Cortex of kidney (tissue), 1 donor: ENCODE data around the gene PALM3.

Source experiments
- DNase-seq: peaks from one replicate; lab custom pipeline; 2025; lab: John Stamatoyannopoulos, UW

Gene PALM3

DNA sequence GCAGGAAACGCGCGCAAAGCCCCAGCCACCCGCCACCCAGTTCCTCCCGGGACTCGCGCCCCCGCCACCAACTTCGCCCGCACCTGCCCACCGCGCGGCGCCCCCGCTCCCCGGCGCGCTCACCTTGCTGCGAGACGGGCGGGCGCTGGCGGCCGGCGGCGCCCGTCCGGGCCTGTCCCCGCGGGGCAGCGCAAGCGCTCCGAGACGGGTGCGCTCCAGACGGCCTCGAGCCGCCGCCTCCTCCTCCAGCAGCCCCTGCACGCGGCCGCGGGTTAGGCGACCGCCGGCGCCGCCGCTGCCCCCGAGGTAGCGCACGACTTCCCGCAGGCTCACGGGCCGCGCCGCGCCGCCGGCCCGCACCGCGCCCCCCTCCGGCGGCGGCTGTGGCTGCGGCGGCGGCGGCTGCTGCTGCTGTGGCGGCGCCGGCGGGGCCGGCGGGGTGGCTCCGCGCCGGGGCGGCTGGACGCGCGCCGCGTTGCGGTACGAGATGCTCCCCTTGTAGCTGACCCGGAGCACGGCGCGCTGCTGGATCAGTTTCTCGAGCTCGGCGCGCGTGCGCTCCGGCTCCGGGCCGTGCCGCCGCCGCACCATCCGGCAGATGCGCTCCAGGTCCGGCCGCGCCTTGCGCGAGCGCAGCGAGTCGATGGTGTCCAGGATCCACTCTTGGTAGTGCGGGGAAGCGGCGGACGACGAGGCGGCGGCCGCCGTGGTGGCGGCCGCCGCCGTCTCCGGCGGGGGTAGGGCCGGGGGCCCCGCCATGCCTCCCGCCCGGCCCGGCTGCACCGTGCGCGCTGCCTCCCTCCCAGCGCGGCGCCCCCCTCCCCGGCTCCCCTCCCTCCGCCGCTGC is 28.0 kb upstream of the PALM3 start:
- DNase-seq, result no peak

DNA sequence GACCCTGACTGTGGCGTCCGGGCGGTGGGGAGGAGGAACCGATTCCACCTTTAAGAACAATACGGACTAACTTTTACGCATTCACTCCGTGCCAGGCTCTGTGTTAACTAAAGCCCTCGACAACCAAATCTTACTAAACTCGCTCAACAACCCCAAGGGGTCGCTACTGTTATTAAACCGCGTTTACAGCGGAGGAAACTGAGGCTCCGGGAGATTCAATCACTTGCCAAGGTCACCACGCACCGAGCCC is 27.5 kb upstream of the PALM3 start:
- no peak for DNase-seq

DNA sequence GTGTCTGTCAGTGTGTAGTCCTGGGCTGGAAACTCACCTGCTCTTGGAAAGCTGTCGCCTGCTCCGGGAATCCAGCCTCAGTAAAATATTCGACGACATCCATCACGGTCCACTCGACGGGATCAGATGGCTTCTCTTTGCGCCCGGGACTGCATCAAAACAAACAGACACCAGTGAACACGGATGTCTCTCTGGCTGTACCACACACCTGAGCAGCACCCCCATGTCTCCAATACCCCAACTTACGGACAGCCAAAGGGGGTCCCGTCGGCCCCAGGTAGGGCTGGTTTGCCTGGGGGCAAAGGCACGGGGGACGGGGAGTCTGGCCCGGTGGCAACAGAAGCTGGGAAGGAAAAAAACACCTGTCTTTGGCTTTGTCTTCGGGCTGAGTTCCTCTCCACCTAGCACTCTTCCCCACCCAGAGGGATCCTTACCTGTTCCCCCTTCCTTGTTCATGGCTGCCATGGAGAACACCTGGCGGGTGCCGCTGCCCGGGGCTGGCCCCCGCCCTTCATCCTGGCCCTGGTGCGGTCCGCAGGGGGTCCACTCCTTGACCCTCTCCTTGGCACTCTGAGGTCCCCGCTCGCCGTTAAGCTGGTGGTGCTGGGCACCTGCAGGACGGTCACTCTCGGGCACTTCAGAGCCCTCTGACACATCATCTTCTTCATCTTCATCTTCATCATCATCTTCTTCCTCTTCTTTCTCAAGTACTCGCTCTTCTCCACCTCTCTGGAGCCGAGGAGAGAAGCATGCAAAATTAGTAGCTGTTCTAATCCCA is 26.9 kb upstream of the PALM3 start:
- DNase-seq, result no peak

DNA sequence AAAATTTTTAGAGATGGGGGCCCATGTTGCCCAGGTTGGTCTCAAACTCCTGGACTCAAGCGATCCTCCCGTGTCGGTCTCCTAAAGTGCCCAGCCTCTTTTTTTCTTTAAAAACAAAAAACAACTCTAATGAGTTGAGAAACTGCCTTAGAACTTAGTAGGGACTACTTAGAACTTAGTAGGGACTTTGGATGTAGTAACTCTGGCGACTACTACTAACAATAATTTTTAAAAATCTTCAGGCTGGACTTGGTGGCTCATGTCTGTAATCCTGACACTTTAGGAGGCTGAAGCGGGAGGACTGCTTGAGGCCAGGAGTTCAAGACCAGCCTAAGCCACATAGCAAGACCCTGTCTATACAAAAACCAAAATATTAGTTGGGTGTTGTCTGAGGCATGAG is 24.2 kb upstream of the PALM3 start:
- no peak for DNase-seq

DNA sequence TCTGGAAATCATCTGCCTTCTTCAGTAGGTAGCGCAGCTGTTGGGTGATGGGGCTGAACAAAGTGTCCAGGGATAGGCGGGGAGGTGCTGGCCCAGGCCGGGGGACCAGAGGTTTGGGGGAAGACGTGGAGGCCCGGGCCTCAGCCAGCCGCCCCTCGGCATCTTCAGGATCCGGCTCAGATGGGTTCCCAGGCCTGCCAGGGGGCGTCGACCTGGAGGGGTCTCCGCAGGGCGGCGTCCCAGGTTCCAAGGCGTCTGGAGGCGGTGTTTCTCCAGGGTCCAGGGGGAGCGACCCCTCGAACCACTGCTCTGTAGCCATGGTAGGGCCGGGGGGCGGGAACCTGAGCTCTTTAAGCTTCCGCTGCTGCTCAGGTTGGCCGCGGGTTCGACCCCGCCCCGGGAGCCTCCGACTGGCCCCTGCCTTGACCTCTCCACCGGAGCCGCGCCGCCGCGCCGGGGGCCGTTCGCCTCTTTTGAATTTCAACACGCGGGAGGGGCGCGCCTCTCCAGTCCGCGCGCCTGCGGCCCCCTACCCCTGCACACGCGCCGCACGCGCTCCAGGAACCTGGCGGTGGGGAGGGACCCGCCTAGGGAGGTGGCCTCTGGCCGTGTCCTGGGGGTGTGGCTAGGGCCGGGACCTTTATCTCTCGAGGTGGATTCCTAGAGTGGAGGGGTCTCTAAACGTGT is 23.6 kb upstream of the PALM3 start, which contains the start of gene C19orf67:
Gene C19orf67 (minus strand): TSS at position 475 of the 687 bp plus-strand sequence. CDS start 156 bp downstream, at position 319.
- no peak for DNase-seq

DNA sequence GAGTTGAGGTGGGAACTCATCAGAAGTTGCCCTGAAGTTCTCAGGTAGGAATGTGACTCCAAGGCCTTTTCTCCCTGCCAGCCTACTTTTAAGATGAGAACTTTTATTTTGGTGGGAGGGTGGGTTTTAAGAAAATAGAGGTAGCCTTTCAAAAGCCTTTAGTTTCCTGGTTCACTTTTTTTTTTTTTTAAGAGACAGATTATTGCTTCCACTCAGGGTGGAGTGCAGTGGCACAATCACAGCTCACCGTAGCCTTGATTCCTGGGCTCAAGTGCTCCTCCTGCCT is 20.7 kb upstream of the PALM3 start:
- no peak for DNase-seq

DNA sequence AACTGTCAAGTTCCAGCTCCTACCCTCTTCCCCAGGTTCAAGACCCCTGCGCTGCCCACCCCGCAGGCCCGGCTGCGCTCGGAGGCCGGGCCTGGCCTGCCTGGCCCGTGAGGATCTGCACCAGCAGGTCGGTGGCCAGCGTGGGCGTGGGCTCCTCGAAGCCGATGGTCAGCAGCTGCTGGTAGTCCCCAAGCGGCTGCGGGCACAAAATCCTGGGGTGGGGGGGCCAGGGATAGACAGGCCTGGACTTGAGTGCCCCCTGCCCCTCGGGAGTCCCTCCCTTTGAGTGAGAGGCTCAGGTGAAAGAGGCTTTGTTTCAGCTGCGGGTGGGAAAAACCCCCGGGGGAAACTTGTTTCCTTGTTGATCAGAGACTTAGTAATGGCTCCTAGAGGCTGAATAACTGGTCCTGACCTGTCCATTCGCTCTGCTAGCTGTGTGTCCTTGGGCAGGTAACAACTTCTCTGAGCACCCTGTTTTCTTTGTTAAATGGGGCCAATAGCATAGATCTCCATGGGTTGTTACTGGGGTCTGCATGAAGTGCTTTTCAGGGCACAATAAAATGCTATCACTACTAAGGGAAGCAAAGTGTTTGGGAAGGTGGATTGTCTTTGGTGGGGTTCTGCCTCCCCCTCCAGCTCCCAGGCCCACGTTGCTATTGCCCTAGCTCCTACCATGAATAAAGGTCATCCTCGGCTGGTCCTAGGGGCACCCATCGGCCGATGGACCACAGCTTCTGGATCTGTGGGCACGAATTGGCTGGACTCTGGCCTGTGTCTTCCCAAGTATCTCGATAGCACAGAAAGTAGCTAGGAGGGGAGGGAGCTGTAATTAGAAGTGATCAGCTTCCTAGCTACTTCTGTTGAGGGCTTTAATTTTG is 20.2 kb upstream of the PALM3 start:
- DNase-seq, result no peak

DNA sequence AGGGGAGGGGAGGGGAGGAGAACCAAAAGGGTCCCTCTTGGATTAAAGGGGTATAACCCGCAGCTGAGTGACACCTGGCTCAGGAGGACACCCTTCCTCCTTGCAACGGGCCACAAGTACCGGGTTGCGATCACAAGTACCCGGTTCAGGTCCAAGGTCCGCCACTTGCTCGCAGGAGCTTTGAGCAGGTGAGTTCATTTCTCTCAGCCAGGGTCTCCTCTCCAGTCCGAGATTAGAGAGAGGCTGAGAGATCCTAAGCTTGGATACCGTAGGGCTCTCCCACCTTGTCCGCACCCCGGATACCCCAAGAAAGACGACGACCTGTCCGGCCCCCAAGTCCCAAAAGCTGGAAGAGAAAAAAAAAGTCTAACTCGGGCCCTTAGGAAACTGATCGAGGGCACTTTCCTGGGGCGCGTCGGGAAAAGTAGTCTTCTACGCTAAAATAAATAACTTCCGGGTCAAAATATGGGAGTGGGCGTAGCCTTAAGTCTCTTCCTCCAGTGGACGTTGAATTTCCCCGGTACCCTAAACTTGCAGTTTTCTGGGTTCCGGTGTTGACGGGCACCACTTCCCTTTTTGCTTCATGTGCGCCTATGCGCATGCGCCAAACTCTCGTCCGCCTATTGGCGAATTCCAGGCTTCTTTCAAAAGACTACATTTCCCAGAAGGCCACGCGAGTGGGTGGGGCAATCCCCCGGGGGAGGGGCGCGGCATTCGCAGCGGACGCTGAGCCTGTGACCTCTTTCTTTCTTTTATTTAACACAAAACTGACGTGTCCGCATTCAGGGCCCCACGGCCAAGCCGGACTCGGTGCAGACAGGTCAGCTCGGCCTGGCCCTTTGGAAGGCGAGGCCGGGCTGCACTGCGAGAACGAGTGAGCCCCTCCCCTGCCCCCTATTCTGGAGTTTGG is 19.3 kb upstream of the PALM3 start:
- DNase-seq, result no peak

DNA sequence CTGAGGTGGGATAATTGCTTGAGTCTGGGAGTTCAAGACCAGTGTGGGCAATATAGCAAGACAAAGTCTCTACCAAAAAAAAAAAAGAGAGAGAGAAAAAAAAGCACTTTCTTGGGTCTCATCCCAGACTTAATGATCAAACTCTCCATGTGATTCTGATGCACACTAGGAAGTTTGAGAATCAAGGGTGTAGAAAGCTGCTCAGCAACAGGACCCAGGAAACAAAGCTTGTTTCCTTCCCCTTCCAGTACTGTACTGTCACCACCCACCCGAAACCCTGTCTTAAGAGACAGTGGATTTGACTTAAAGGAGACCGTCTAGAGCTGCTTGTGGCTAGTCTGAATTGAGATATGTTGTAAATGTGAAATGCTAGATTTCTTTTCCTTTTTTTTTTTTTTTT is 16.5 kb upstream of the PALM3 start:
- no peak for DNase-seq

DNA sequence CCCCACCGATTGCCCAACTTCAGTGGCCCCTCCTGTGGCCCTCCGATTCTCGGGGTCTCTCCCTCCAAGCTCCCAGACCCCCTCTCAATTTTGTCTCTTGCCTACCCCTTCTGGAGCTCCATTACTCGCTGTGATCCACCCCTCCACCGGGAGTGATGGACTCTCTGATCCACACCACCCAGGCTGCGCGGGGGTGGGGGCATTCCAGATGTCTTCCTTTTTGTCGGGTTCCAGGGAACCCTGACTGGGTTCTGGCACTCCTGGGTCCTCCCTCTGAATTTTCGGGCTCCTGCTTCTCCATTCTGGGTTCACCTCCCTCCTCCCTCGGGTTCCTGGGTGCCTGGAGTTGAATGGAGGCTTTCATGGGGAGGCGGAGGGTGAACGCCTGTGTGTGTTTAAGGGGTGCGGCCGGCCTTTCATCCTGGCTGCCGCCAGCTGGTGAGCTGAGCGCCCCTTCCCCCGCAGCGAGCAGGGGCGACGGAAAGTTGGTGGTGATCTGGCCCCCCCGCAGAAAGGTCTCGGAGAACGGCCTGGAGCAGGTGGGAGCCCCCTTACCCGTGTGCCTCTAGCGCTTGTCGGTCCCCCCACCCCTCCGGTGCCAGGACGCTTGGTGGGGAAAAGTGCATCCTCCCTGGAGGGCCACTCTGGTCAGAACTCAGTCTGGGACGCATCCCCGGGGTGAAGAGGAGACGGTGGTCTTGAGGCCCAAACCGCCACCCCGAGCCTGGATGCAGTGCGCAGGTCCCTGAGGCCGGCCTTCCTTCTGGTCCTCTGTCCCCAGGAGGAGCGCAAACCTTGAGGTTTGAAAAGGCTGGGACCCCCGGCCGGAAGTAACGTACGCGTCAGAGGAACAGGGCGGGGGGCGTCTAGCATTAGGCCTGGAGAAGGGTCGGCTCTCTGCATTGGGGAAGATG is 12.3 kb upstream of the PALM3 start:
- no peak for DNase-seq

DNA sequence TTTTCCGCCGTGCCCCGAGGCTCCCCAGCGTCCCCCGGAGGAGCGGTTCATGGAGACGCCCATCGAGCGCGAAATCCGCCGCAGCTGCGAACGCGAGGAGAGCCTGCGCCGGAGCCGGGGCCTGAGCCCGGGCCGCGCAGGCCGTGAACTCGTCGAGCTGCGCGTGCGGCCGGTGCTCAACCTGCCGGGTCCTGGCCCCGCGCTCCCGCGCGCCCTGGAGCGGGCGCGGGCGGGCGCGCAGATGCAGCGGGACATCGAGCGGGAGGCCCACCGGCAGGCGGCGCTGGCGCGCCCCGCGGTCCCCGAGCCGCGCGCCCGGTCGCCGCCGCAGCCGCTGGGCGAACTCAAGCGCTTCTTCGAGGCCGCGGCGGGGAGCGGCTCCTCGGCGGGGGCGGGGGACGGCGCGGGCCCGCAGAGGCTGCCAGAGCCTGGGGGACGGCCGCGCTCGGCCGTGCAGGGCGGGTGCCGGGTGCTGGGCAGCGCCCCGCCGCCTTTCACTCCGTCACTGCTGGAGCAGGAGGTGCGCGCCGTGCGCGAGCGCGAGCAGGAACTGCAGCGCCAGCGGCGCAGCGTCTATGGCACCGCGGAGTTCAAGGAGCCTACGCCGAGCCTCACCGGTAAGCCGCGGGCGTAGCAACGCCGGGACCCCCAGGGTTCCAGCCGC is 11.5 kb upstream of the PALM3 start:
- DNase-seq, result no peak

DNA sequence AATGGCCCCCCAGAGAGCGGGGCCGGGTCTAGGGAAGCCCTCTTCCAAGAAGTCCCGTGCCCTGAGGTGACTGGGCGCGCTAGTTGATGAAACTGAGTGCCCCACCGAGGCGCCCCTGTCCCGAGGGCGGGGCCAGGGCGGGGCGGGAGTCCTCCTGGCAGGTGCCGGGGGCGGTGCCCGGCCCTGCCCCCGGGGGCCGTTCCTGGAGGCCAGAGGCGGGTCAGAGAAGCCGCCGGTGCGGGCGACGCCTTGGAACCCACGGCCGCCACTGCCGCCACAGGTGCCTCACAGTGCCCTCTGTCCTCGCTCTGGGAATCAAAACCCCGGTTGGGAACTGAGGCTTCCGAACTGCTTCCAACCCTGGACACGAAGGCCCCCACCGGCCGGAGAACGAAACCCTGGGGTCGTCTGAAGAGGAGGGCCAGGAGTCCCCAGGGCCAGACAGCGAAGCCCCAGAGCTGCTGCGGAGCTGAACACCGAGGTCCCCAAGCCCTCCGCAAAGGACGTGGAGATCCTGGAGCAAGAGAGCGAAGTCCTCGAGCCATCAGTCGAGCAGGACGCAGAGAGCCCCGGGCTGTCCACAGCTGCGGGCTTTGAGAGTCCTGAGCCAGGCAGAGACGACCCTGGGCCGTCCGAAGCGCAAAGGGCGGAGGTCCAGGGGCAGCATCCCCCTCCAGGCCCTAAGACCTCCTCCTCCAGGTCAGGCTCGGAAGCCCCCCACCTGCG is 10.8 kb upstream of the PALM3 start, which contains the start of gene MISP3:
Gene MISP3 (plus strand): TSS at position 252 of the 726 bp plus-strand sequence. CDS start 524 bp downstream, outside the sequence.
- no peak for DNase-seq

DNA sequence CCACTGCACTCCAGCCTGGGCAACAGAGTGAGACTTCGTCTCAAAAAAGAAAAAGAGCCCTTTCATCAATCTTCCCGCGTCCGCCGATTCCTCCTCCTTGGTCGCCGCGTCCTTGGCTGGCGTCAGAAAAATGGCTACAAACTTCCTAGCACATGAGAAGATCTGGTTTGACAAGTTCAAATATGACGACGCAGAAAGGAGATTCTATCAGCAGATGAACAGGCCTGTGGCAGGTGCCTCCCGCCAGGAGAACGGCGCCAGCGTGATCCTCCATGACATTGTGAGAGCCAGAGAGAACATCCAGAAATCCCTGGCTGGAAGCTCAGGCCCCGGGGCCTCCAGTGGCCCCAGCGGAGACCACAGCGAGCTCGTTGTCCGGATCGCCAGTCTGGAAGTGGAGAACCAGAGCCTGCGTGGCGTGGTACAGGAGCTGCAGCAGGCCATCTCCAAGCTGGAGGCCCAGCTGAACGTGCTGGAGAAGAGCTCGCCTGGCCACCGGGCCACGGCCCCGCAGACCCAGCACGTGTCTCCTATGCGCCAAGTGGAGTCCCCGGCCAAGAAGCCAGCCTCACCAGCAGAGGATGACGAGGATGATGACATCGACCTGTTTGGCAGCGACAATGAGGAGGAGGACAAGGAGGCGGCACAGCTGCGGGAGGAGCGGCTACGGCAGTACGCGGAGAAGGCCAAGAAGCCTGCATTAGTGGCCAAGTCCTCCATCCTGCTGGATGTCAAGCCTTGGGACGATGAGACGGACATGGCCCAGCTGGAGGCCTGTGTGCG is 8.6 kb upstream of the PALM3 start:
- DNase-seq, result no peak

DNA sequence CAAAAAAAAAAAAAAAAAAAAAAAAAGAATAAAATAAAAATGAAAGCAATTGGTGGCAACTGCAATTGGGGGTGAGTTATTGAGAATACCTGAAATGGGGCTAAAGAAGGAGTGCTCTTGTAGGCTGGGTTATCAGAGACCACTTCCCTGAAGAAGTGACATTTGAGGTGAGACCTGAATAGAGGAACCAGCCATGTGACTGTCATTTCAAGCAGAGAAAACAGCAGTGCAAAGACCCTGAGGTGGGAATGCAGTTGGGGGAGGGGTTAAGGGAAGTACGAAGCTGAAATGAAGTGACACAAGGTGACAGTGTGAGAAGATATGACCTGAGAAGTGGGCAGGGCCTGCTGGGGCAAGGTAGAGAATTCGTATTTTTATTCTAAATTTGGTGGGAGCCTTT is 4.3 kb upstream of the PALM3 start:
- DNase-seq, result no peak

DNA sequence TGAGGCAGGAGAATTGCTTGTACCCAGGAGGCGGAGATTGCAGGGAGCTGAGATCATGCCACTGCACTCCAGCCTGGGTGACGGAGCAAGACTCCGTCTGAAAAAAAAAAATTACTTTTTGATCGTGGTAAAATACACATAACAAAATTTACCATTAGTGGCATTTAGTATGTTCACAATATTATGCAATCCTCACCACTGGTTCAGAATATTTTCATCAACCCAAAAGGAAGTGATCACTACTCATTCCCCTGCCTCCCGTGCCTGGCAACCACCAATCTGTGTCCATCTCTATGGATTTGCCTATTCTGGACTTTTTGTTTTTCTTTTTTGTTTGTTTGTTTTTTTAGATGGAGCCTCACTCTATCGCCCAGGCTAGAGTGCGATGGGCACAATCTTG is 1.2 kb upstream of the PALM3 start:
- DNase-seq, result no peak

DNA sequence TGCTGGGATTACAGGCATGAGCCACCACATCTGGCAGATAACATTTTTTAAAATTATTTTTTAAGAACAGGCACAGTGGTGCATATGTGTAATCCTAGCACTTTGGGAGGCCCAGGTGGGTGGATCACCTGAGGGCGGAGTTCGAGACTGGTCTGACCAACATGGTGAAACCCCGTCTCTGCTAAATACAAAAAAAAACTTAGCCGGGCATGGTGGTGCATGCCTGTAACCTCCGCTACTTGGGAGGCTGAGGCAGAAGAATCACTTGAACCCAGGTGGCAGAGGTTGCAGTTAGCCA is 631 bp upstream of the PALM3 start:
- no peak for DNase-seq

DNA sequence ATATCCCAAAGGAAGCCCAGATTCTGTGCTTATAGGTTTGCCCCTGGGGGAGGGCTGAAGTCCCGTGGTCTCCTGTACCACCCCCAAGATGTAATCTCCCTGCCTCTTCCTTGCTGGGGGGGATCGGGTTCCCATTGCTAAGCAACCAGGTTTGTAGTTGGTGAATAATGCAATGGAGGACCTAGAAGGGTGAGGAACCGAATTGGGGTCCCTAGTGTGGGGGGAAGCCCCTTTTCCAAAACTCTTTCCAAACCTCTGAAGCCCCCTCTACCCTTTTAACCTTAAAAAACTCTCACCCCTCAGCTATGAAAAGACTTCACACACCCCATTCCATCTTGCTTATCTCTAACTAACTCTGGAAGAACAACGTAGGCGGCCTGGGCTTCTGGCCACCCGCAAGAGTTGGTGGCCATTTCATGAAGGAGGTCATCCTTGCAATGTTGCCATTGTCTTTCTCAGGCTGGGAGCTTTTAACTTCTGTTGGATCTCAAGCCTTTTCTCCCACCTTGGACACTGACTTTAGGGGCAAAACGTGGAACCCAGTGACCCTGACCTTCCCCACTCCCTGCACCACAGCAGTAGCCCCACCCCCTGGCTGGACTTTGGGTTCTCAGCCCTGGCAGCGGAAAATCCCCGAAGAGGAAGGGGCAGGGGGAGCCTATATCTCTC is 661 bp downstream of the PALM3 start:
- no peak for DNase-seq
